GM10248 (cell line): ENCODE measurements around the gene SPTBN1.
A peak's percentile ranks its signal among the peaks of the same experiment; 100 is the strongest.

Experiments used
- CTCF ChIA-PET: fragments of 300-600 bp; sonication (Branson Sonifier 250); formaldehyde crosslinking; extraction: SDS; loops from one replicate; lab custom pipeline; 2021; ENCODE audit warnings: antibody characterized with exemption; lab: Yijun Ruan, JAX
- POLR2A ChIA-PET: fragments of 350-650 bp; sonication (Branson Sonifier 250); formaldehyde crosslinking; extraction: SDS; loops from one replicate; lab custom pipeline; 2020; ENCODE audit warnings: antibody characterized with exemption; lab: Yijun Ruan, JAX
- DNase-seq: peaks from one replicate; pipeline ENCODE4 v3.0.0; 2012; ENCODE audit errors: extremely low spot score
- CTCF ChIP-seq: IDR thresholded peaks from 2 replicates; pipeline ENCODE4 v1.5.1; 2012; ENCODE audit warnings: mild to moderate bottlenecking, low read depth; ENCODE audit errors: extremely low read depth, missing control alignments, control extremely low read depth

Gene SPTBN1

GRCh38 chr2:54652540-54652939 is 196.4 kb downstream of the SPTBN1 start:
- POLR2A ChIA-PET = interaction anchor here (1.2 kb wide), 1 partner anchor 81 kb away, joined by 3 read pairs; no protein-coding TSS in a partner anchor
- CTCF ChIA-PET = interaction anchor here (1.3 to 4.5 kb wide), 2 partner anchors 13 to 150 kb away, joined by 3 to 39 read pairs; no protein-coding TSS in a partner anchor
- DNase-seq = no peak
- TF ChIP-seq CTCF = no peak

GRCh38 chr2:54653572-54654204 is 197.6 kb downstream of the SPTBN1 start:
- DNase-seq = no peak
- ChIA-PET POLR2A (no interaction called here), CTCF (interaction anchor here (5.2 kb wide), 1 partner anchor 13 kb away, joined by 35 read pairs; no protein-coding TSS in a partner anchor)
- no peak for TF ChIP-seq CTCF

GRCh38 chr2:54655046-54655809 is 199.1 kb downstream of the SPTBN1 start:
- CTCF ChIA-PET = interaction anchor here (0.9 to 5.2 kb wide), 2 partner anchors 11 to 16 kb away, joined by 3 to 35 read pairs; no protein-coding TSS in a partner anchor
- DNase-seq = no peak
- POLR2A ChIA-PET = no interaction called here
- TF ChIP-seq CTCF = no peak

- ChIA-PET CTCF (interaction anchor here (0.6 to 5.2 kb wide), 10 partner anchors 10 to 182 kb away, joined by 3 to 37 read pairs (median 4); no protein-coding TSS in a partner anchor), POLR2A (no interaction called here)
Measured at GRCh38 chr2:54656863-54657262, 200.7 kb downstream of the SPTBN1 start.

GRCh38 chr2:54657664-54658083 is 201.5 kb downstream of the SPTBN1 start:
- CTCF ChIA-PET = interaction anchor here (1.2 to 5.2 kb wide), 16 partner anchors 9 to 181 kb away, joined by 3 to 37 read pairs (median 4); no protein-coding TSS in a partner anchor
- peak; percentile 48 for DNase-seq
- peak; percentile 45 for TF ChIP-seq CTCF
- POLR2A ChIA-PET = no interaction called here

More at GRCh38 chr2:54656863-54657262, 200.7 kb downstream of the SPTBN1 start:
- DNase-seq = no peak
- TF ChIP-seq CTCF = no peak

GRCh38 chr2:54658564-54659071 is 202.5 kb downstream of the SPTBN1 start:
- POLR2A ChIA-PET = interaction anchor here (1.0 kb wide), 1 partner anchor 12 kb away, joined by 3 read pairs; no protein-coding TSS in a partner anchor

More at GRCh38 chr2:54658564-54659071, 202.5 kb downstream of the SPTBN1 start:
- no peak for TF ChIP-seq CTCF
- no peak for DNase-seq
- CTCF ChIA-PET = interaction anchor here (0.8 to 5.2 kb wide), 17 partner anchors 8 to 527 kb away, joined by 3 to 37 read pairs (median 4); no protein-coding TSS in a partner anchor
